ENCODE measurements around the gene CPA4. TPM values are rescaled to one million over a fixed set of nuclear protein-coding genes. Genes with fewer than 3 reads are reported as not detected.

The CPA4 gene
- total RNA-seq, 6 experiments from 2014 or later, result 5.8 to 23.2 (median 20.0) TPM

DNA sequence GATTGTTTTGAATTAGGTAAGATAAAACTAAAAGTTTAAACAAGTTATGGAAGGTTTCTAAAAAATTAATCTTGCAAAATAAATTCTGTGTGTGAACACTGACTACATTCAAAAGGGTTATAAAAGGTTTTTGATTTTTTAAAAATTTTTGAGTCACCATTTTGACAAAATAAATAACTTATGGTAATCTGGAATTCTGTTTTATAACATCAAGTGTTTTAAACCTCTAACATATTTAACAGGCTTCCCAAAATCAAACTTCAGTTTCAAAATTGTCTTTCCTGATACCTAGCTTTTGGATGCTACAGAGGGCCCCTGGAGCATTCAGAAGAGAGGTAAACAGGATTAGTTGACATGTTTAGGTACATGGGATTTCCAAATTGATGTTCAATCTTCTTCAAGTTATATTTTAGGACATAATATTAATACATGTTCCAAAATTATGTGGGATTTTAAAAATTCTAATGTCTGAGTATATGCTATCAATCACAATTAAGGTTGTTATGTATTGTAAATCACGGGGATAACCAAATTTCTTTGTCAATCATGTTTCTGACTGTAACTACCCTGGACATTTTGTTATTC lies 34.4 kb upstream of the CPA4 start:
- TF ChIP-seq, protein P1, sequence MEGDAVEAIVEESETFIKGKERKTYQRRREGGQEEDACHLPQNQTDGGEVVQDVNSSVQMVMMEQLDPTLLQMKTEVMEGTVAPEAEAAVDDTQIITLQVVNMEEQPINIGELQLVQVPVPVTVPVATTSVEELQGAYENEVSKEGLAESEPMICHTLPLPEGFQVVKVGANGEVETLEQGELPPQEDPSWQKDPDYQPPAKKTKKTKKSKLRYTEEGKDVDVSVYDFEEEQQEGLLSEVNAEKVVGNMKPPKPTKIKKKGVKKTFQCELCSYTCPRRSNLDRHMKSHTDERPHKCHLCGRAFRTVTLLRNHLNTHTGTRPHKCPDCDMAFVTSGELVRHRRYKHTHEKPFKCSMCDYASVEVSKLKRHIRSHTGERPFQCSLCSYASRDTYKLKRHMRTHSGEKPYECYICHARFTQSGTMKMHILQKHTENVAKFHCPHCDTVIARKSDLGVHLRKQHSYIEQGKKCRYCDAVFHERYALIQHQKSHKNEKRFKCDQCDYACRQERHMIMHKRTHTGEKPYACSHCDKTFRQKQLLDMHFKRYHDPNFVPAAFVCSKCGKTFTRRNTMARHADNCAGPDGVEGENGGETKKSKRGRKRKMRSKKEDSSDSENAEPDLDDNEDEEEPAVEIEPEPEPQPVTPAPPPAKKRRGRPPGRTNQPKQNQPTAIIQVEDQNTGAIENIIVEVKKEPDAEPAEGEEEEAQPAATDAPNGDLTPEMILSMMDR (IDR thresholded peaks at IDR 0.05), result no peak
- no peak overlapping the region for H3K27ac Mint-ChIP-seq
- peaks cover 13% of the 10 kb centered on the region for H3K27me3 Mint-ChIP-seq (ENCODE audit: insufficient read depth)
- H3K4me3 Mint-ChIP-seq, result no peak overlapping the region
- no peaks in the 10 kb centered on the region for H3K4me1 Mint-ChIP-seq (ENCODE audit: low read depth)
- DNase-seq, result no peak
- peaks cover 12% of the 10 kb centered on the region for H3K36me3 Mint-ChIP-seq (ENCODE audit: low read depth)
- H3K9me3 Mint-ChIP-seq, result peaks cover 42% of the 10 kb centered on the region

DNA sequence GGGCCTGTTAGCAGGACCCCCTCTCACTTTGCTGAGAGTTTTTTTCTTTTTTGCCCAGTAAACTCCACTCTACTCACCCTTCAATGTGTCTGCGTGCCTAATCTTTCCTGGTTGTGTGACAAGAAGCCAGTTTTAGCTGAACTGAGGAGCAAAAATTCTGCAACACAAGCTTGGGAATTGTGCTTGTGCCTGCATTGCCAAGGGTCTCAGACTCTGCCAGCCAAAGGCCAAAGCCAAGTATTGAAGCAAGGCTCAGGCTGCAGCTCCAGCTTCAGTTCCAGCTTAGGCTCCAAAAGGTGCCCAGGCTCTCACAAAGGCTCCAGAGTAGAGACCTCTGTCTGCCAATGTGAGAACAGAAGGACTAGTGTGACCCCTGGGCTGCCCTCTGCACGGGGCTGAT lies 30.5 kb upstream of the CPA4 start:
- peaks cover 8% of the 10 kb centered on the region; the same call in 1 of the 2 replicates for H3K4me1 Mint-ChIP-seq (ENCODE audit: low read depth)
- H3K36me3 Mint-ChIP-seq (ENCODE audit: low read depth), result peaks cover 9% of the 10 kb centered on the region; the same call in 1 of the 2 replicates
- H3K27me3 Mint-ChIP-seq (ENCODE audit: insufficient read depth), result peaks cover 11% of the 10 kb centered on the region; the same call in 1 of the 2 replicates
- TF ChIP-seq, protein P1 (IDR thresholded peaks at IDR 0.05), result no peak
- DNase-seq, result no peak
- H3K27ac Mint-ChIP-seq, result no peak overlapping the region
- H3K4me3 Mint-ChIP-seq, result no peak overlapping the region
- peaks cover 22% of the 10 kb centered on the region for H3K9me3 Mint-ChIP-seq

DNA sequence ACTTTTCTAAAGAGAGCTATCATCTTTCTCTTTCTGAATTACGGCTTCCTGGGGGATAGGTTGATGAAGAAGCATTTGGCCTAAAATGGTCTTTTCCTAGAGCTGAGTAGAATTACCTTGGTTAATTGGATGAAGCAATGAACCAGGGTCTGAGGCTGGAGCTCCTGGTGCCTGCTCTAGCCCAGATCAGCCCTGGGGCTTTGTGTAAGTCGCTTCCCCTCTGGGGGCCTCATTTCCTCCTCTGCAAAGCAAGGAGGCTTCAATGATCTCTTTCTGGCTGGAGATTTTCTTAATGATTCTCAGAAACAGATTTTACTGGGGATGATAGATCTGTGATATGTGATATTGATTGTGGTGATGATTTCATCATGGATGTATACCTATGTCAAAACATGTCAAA lies 29.8 kb upstream of the CPA4 start:
- H3K36me3 Mint-ChIP-seq (ENCODE audit: low read depth), result peaks cover 9% of the 10 kb centered on the region; the same call in 1 of the 2 replicates
- H3K4me3 Mint-ChIP-seq, result no peak overlapping the region
- H3K27ac Mint-ChIP-seq, result no peak overlapping the region
- H3K9me3 Mint-ChIP-seq, result peaks cover 18% of the 10 kb centered on the region
- DNase-seq, result no peak
- TF ChIP-seq, protein P1 (IDR thresholded peaks at IDR 0.05), result no peak
- H3K27me3 Mint-ChIP-seq (ENCODE audit: insufficient read depth), result peaks cover 17% of the 10 kb centered on the region
- H3K4me1 Mint-ChIP-seq (ENCODE audit: low read depth), result peaks cover 8% of the 10 kb centered on the region; the same call in 1 of the 2 replicates

DNA sequence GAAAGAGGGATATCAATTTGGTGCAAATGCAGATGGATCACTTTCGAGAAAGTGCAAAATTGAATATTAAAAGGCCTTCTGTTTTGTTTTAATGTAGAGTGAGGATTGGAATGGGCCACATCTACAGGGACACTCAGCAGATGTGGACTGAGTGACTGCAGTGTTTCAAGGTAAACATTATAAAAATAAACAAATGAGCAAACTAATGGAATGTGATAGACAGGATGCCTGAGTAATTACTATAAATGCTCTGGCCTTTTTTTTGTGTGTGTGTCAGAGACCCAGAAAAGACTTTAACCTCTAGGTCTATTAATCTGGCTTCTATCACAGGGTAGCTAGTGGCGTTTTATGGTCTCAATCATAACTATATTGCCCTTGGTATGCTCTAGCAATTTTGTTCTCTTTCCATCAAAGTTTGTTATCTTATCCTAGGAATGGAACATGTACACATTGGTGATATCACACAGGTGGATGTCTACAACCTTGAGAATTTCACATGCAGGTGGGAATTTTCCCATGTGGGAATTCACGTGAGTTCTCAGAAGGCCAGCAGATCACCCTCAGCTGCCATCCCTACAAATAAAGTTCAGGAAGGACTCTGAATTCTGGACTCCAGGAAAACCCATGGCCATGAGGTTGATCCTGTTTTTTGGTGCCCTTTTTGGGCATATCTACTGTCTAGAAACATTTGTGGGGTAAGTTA lies 26.6 kb upstream of the CPA4 start, which contains the start of gene CPA2:
Gene CPA2 (plus strand): TSS at position 606 of the 703 bp plus-strand sequence. CDS start 19 bp downstream, at position 625.
- TF ChIP-seq, protein P1 (IDR thresholded peaks at IDR 0.05), result no peak
- DNase-seq, result no peak
- no peak within 1 kb of the TSS for H3K4me3 Mint-ChIP-seq
- peaks cover 24% of the 10 kb centered on the region for H3K27me3 Mint-ChIP-seq (ENCODE audit: insufficient read depth)
- no peaks in the 10 kb centered on the region for H3K9me3 Mint-ChIP-seq
- no peak within 1 kb of the TSS for H3K27ac Mint-ChIP-seq
- H3K36me3 Mint-ChIP-seq (ENCODE audit: low read depth), result no peaks in the 10 kb centered on the region
- peaks cover 8% of the 10 kb centered on the region; the same call in 1 of the 2 replicates for H3K4me1 Mint-ChIP-seq (ENCODE audit: low read depth)

DNA sequence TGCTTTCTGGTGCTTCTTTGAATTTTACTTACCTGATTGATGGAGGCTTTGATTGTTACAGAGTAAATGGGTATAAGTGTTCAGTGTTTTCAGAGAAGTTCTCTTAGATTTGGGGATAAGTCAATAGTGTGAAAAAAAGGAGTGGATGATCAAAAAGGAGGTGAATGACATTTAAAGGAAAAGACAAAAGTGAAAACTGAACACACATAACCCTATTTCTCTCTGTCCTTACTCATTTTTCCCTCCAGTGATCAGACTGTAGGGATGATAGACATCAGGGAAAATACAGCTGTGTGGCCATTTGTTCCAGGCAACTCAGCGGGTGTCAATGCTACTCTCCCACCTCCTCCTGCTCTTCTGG lies 26.0 kb upstream of the CPA4 start:
- Mint-ChIP-seq H3K27ac (no peak overlapping the region), H3K36me3 (ENCODE audit: low read depth) (no peaks in the 10 kb centered on the region), H3K4me3 (no peak overlapping the region), H3K9me3 (no peaks in the 10 kb centered on the region), H3K27me3 (ENCODE audit: insufficient read depth) (peaks cover 30% of the 10 kb centered on the region), H3K4me1 (ENCODE audit: low read depth) (peaks cover 8% of the 10 kb centered on the region; the same call in 1 of the 2 replicates)
- TF ChIP-seq, protein P1 (IDR thresholded peaks at IDR 0.05), result no peak
- DNase-seq, result no peak
